HUES48 (cell line): ENCODE data around the gene CD93.

Source experiments
- H3K27ac ChIP-seq: one replicate; pipeline ENCODE4 v1.7.0; 2013; ENCODE audit warnings: low read depth, low read length, inconsistent platforms
- H3K27me3 ChIP-seq: 2 replicates; pipeline ENCODE4 v1.6.1; 2013; ENCODE audit warnings: mild to moderate bottlenecking, low read length; ENCODE audit not compliant: control insufficient read depth, insufficient read depth
- H3K36me3 ChIP-seq: 2 replicates; pipeline ENCODE4 v1.6.1; 2013; ENCODE audit warnings: low read length; ENCODE audit not compliant: control insufficient read depth, insufficient read depth
- H3K4me1 ChIP-seq: 2 replicates; pipeline ENCODE4 v1.6.1; 2013; ENCODE audit warnings: mild to moderate bottlenecking, low read length; ENCODE audit not compliant: control insufficient read depth, insufficient read depth
- H3K4me3 ChIP-seq: 2 replicates; pipeline ENCODE4 v1.5.1; 2013; ENCODE audit warnings: mild to moderate bottlenecking, low read depth, low read length
- H3K9ac ChIP-seq: 2 replicates; pipeline ENCODE4 v1.6.1; 2013; ENCODE audit warnings: mild to moderate bottlenecking, low read depth, low read length, moderate library complexity
- H3K9me3 ChIP-seq: 2 replicates; pipeline ENCODE4 v1.6.1; 2013; ENCODE audit warnings: low read length; ENCODE audit not compliant: control insufficient read depth, insufficient read depth

CD93 gene

GRCh38 chr20:23127506-23128279 lies 41.6 kb upstream of the CD93 start:
- H3K27ac ChIP-seq, result no peak overlapping the region
- no peak overlapping the region for H3K9ac ChIP-seq
- no peaks in the 10 kb centered on the region for H3K27me3 ChIP-seq

GRCh38 chr20:23126281-23127061 lies 40.3 kb upstream of the CD93 start:
- Histone ChIP-seq H3K9ac (no peak overlapping the region), H3K27me3 (no peaks in the 10 kb centered on the region), H3K4me1 (no peaks in the 10 kb centered on the region), H3K36me3 (no peaks in the 10 kb centered on the region), H3K27ac (no peak overlapping the region), H3K4me3 (no peak overlapping the region), H3K9me3 (no peaks in the 10 kb centered on the region)

More at GRCh38 chr20:23127506-23128279, 41.6 kb upstream of the CD93 start:
- H3K4me3 ChIP-seq, result no peak overlapping the region
- no peaks in the 10 kb centered on the region for H3K9me3 ChIP-seq
- H3K4me1 ChIP-seq, result no peaks in the 10 kb centered on the region
- H3K36me3 ChIP-seq, result no peaks in the 10 kb centered on the region

GRCh38 chr20:23125625-23126191 lies 39.6 kb upstream of the CD93 start:
- Histone ChIP-seq H3K36me3 (no peaks in the 10 kb centered on the region), H3K27ac (no peak overlapping the region), H3K9ac (no peak overlapping the region), H3K4me3 (no peak overlapping the region), H3K4me1 (no peaks in the 10 kb centered on the region), H3K27me3 (no peaks in the 10 kb centered on the region), H3K9me3 (no peaks in the 10 kb centered on the region)

- no peaks in the 10 kb centered on the region for H3K9me3 ChIP-seq
- H3K36me3 ChIP-seq, result no peaks in the 10 kb centered on the region
- H3K27ac ChIP-seq, result no peak overlapping the region
- H3K9ac ChIP-seq, result no peak overlapping the region
- no peaks in the 10 kb centered on the region for H3K27me3 ChIP-seq
- no peak overlapping the region for H3K4me3 ChIP-seq
- H3K4me1 ChIP-seq, result no peaks in the 10 kb centered on the region
Observed at GRCh38 chr20:23125159-23125558, 39.0 kb upstream of the CD93 start.

GRCh38 chr20:23123886-23124285 lies 37.8 kb upstream of the CD93 start:
- Histone ChIP-seq H3K4me1 (no peaks in the 10 kb centered on the region), H3K27ac (no peak overlapping the region), H3K4me3 (no peak overlapping the region), H3K9ac (no peak overlapping the region), H3K27me3 (no peaks in the 10 kb centered on the region), H3K9me3 (no peaks in the 10 kb centered on the region), H3K36me3 (no peaks in the 10 kb centered on the region)

- no peaks in the 10 kb centered on the region for H3K9me3 ChIP-seq
- no peak overlapping the region for H3K9ac ChIP-seq
- H3K27ac ChIP-seq, result no peak overlapping the region
- no peaks in the 10 kb centered on the region for H3K4me1 ChIP-seq
- H3K27me3 ChIP-seq, result no peaks in the 10 kb centered on the region
- no peak overlapping the region for H3K4me3 ChIP-seq
- H3K36me3 ChIP-seq, result no peaks in the 10 kb centered on the region
Observed at GRCh38 chr20:23122796-23123655, 36.9 kb upstream of the CD93 start.

GRCh38 chr20:23122321-23122720 lies 36.2 kb upstream of the CD93 start:
- no peak overlapping the region for H3K27ac ChIP-seq
- H3K27me3 ChIP-seq, result no peaks in the 10 kb centered on the region
- H3K4me1 ChIP-seq, result no peaks in the 10 kb centered on the region
- H3K9me3 ChIP-seq, result no peaks in the 10 kb centered on the region
- H3K36me3 ChIP-seq, result no peaks in the 10 kb centered on the region
- H3K4me3 ChIP-seq, result no peak overlapping the region
- no peak overlapping the region for H3K9ac ChIP-seq

- Histone ChIP-seq H3K9me3 (no peaks in the 10 kb centered on the region), H3K4me3 (no peak overlapping the region), H3K9ac (no peak overlapping the region), H3K27me3 (no peaks in the 10 kb centered on the region), H3K27ac (no peak overlapping the region), H3K36me3 (no peaks in the 10 kb centered on the region), H3K4me1 (no peaks in the 10 kb centered on the region)
Observed at GRCh38 chr20:23121751-23122320, 35.7 kb upstream of the CD93 start.

GRCh38 chr20:23120936-23121750 lies 35.0 kb upstream of the CD93 start:
- Histone ChIP-seq H3K9ac (no peak overlapping the region), H3K27ac (no peak overlapping the region), H3K4me3 (no peak overlapping the region), H3K27me3 (no peaks in the 10 kb centered on the region), H3K9me3 (no peaks in the 10 kb centered on the region), H3K36me3 (no peaks in the 10 kb centered on the region), H3K4me1 (no peaks in the 10 kb centered on the region)

- no peaks in the 10 kb centered on the region for H3K36me3 ChIP-seq
- no peak overlapping the region for H3K9ac ChIP-seq
- no peaks in the 10 kb centered on the region for H3K4me1 ChIP-seq
- no peak overlapping the region for H3K4me3 ChIP-seq
- no peaks in the 10 kb centered on the region for H3K9me3 ChIP-seq
- H3K27ac ChIP-seq, result no peak overlapping the region
- H3K27me3 ChIP-seq, result no peaks in the 10 kb centered on the region
Observed at GRCh38 chr20:23120261-23120660, 34.1 kb upstream of the CD93 start.
